Epithelial cell of proximal tubule (primary cell): Measurements from ENCODE around the gene SYTL5. TPM values are rescaled to one million over a fixed set of nuclear protein-coding genes. Genes with fewer than 3 reads are reported as not detected.

Experiments used
- DNase-seq: peaks from one replicate; pipeline ENCODE4 v3.0.0-alpha.2; 2011; ENCODE audit warnings: low read depth
- H3K4me3 ChIP-seq: 2 replicates; pipeline ENCODE4 v1.5.1; 2011; ENCODE audit warnings: low read depth, mild to moderate bottlenecking, low read length
- CTCF ChIP-seq: conservative IDR thresholded peaks from 2 replicates; pipeline ENCODE4 v1.5.1; 2012; ENCODE audit warnings: low read depth, mild to moderate bottlenecking, low read length
- total RNA-seq: library from RNA; depleted of rRNA; stranded (reverse); fragments of >200 nt; gene quantifications from 2 replicates; pipeline ENCODE4 v1.2.3, GENCODE V29; 2015

Gene SYTL5
- total RNA-seq, 1 donor from 2014 or later: 0.17 TPM

- H3K4me3 ChIP-seq: no peak overlapping the region
- no peak for TF ChIP-seq CTCF
- DNase-seq: no peak
Measured at GRCh38 chrX:38124000-38124399, 117.6 kb downstream of the SYTL5 start.

DNA sequence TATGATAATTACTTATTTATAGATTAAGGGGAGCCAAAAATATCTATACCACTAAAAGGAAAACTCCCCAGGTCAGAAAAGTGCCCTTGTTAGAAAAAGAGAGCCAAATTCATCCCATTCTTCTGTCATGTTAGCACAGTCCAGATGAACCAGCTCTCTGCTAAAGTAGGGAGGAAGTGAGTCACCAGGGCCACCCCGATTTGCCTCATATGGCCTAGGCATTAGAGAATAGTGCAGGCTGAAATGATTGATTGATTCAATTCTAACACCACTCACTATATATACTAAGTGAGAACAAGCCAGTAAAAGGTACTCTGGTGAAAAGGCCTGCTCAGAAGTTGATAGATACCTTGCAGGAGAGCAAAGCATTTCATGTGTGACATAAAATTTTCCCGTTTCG lies 119.8 kb downstream of the SYTL5 start:
- TF ChIP-seq CTCF: no peak
- H3K4me3 ChIP-seq: no peak overlapping the region
- no peak for DNase-seq

DNA sequence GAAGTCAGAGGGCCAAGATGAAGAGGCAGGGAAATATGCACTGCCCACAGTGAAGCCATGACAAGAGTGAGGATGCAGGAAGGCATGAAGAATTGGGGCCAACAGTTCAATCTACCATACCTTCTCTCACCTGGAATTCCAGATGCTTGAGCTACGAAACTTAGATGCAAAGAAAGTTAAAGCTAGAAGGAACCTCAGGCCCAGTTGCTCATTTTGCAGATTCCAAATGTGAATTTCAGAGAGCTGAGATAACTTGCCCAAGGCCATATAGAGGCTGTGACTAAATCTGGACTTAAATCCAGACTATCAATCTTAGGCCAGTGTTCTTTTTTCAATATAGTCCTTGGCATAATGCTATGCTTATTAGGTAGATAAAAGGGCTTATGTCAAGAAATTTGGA lies 121.6 kb downstream of the SYTL5 start:
- DNase-seq: no peak
- no peak for TF ChIP-seq CTCF
- no peak overlapping the region for H3K4me3 ChIP-seq

DNA sequence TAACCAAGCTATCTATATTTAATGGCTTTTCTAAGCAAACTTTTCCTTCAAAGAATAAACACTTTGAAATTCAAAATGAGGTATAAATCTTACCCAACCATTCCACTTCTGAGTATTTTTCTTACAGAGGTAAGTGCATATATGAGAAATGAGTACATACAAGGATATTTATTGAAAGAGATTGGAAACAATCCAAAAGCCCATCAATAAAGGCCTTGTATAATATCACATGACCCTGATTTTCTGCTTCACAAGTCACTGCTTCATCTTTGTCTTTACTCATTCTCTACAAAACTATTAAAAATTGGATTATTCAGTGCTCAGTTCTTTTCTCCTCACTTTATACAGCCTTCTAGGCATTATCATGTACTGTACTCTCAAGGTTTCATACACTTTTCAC lies 123.0 kb downstream of the SYTL5 start:
- DNase-seq: no peak
- no peak overlapping the region for H3K4me3 ChIP-seq
- TF ChIP-seq CTCF: no peak

DNA sequence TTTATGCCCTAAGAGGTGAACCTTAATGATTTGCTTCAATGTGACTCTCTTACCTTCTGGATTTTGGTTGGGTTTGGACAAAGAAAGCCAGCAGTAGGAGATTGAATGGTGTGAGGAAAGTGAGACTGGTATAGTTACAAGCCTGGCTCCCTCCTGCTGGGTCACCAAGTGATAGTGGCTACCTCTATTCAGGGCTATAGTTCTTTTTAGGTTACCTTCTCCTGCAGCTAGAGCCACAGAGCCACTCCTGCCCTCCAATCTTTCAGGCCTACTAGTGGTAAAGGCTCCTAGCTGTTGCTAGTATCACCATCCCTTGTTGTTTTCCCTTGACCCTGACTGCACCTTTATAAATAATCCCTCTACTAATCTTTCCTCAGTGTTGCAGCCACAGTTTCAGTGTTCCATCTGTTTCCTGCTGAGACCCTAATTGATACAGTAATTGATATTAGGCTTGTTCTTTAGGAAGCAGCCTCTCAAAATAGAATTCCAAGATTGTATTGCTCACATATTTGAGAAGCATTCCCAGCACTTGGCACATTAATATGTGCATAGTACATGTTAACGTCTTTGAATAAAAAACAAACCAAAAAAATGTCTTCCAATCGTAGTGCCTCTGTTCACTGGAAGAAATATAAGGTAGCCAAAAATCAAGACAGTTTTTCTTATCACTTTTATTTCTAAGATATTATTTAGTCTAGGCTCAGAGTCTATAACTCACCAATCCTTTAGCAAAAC lies 132.0 kb downstream of the SYTL5 start:
- no peak overlapping the region for H3K4me3 ChIP-seq
- no peak for DNase-seq
- no peak for TF ChIP-seq CTCF

GRCh38 chrX:38138900-38139299 lies 132.5 kb downstream of the SYTL5 start:
- no peak overlapping the region for H3K4me3 ChIP-seq
- TF ChIP-seq CTCF: no peak
- DNase-seq: no peak

DNA sequence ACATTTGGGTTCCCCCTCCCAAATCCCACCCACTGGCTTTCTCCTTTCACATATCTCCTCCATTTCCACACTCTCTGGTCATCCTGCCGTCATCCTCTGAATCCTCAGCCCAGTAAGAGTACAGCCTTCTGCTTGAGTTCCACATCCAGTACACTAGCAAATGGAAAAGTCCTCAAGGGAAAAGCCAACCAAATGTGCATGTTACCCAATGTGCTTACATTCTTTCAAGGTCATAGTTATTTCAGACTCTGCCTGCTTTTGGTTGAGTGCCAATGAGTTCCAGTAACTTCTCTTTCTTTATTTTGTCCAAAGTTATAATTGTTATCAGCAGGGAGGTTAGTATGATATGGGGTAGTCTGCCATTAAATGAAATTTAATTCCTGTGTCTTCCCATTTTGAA lies 136.3 kb downstream of the SYTL5 start:
- no peak for DNase-seq
- H3K4me3 ChIP-seq: no peak overlapping the region
- TF ChIP-seq CTCF: no peak
